ENCODE measurements around the gene HES3.

DNA sequence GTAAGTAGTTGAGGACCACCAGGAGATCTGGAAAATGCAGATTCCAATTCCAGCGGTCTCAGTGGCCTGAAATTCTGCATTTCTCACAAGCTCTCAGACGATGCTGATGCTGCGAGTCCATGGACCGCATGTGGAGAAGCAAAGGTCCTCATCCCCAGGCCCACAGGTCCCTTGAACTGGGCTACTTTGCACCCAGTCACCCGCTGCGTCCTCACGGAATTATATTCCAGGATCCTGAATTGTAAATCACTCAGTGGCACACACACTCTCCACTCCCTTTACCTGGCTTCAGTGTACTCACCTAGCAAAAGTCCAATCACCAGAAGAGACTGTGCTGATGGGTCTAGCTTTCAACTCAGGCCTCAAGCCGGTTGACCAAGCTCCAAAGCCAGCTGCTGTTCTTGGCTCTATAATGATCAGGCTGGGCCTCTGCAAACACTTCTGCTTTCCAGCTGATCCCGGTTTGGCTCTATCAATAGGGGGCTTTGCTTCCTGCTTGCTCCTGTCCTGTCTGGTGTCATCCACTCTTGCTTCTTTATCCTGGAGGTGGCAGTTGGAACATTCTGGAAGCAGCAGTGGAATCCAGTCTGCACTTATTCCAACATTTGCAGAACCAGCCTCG lies 43.7 kb upstream of the HES3 start:
- TF ChIP-seq EZH2 (IDR thresholded peaks at IDR 0.05; ENCODE audit: borderline replicate concordance, low read length), result no peak
- TF ChIP-seq, protein P1, sequence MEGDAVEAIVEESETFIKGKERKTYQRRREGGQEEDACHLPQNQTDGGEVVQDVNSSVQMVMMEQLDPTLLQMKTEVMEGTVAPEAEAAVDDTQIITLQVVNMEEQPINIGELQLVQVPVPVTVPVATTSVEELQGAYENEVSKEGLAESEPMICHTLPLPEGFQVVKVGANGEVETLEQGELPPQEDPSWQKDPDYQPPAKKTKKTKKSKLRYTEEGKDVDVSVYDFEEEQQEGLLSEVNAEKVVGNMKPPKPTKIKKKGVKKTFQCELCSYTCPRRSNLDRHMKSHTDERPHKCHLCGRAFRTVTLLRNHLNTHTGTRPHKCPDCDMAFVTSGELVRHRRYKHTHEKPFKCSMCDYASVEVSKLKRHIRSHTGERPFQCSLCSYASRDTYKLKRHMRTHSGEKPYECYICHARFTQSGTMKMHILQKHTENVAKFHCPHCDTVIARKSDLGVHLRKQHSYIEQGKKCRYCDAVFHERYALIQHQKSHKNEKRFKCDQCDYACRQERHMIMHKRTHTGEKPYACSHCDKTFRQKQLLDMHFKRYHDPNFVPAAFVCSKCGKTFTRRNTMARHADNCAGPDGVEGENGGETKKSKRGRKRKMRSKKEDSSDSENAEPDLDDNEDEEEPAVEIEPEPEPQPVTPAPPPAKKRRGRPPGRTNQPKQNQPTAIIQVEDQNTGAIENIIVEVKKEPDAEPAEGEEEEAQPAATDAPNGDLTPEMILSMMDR (IDR thresholded peaks at IDR 0.05; ENCODE audit: low read length), result no peak
